Hematopoietic multipotent progenitor cell treated with erythropoietin and hydrocortisone succinate and interleukin-3 and kit ligand, for 6 days (in vitro differentiated cells): ENCODE data around the gene CAMK1D.

Experiments used
- DNase-seq: peaks from one replicate; pipeline ENCODE4 v3.0.0-alpha.2; 2015

Gene CAMK1D

GRCh38 chr10:12405342-12406320 is 56.3 kb downstream of the CAMK1D start:
- DNase-seq = peak; percentile 17

GRCh38 chr10:12406764-12407400 is 57.5 kb downstream of the CAMK1D start:
- no peak for DNase-seq

GRCh38 chr10:12408472-12408871 is 59.1 kb downstream of the CAMK1D start:
- DNase-seq = no peak

- DNase-seq = no peak
Measured at GRCh38 chr10:12409161-12409560, 59.8 kb downstream of the CAMK1D start.

GRCh38 chr10:12409613-12410012 is 60.3 kb downstream of the CAMK1D start:
- DNase-seq = no peak

GRCh38 chr10:12412666-12413368 is 63.5 kb downstream of the CAMK1D start:
- DNase-seq = no peak

- DNase-seq = no peak
Measured at GRCh38 chr10:12413369-12413711, 64.0 kb downstream of the CAMK1D start.

- no peak for DNase-seq
Measured at GRCh38 chr10:12414278-12414989, 65.1 kb downstream of the CAMK1D start.

GRCh38 chr10:12416344-12417050 is 67.2 kb downstream of the CAMK1D start:
- peak; percentile 20 for DNase-seq

GRCh38 chr10:12417331-12417730 is 68.0 kb downstream of the CAMK1D start:
- no peak for DNase-seq

GRCh38 chr10:12418000-12418399 is 68.7 kb downstream of the CAMK1D start:
- DNase-seq = no peak

- DNase-seq = no peak
Measured at GRCh38 chr10:12418725-12419261, 69.4 kb downstream of the CAMK1D start.

- DNase-seq = peak; percentile 42
Measured at GRCh38 chr10:12419262-12419847, 70.0 kb downstream of the CAMK1D start.

- DNase-seq = no peak
Measured at GRCh38 chr10:12420530-12421120, 71.3 kb downstream of the CAMK1D start.

- no peak for DNase-seq
Measured at GRCh38 chr10:12422189-12422588, 72.8 kb downstream of the CAMK1D start.

GRCh38 chr10:12423896-12424295 is 74.5 kb downstream of the CAMK1D start:
- DNase-seq = no peak

GRCh38 chr10:12427276-12427675 is 77.9 kb downstream of the CAMK1D start:
- DNase-seq = no peak

GRCh38 chr10:12428447-12429135 is 79.2 kb downstream of the CAMK1D start:
- DNase-seq = peak; percentile 16

- DNase-seq = no peak
Measured at GRCh38 chr10:12430406-12430982, 81.1 kb downstream of the CAMK1D start.
